GM23248 (cell line): ENCODE data around the gene SLAMF7. TPM values are rescaled to one million over a fixed set of nuclear protein-coding genes. Genes with fewer than 3 reads are reported as not detected.
"Not testable (repeated sequence)": the region's sequence is repeated elsewhere in the genome, so short reads cannot be mapped to it uniquely, and the experiment has no call there.

ENCODE experiments used
- DNase-seq: peaks from one replicate; pipeline ENCODE4 v3.0.0-alpha.2; 2015
- H2AFZ ChIP-seq: fragments of 200-600 bp; sonication (generic); 2 replicates; pipeline ENCODE4 v1.6.1; 2016; ENCODE audit warnings: antibody characterized with exemption
- H3F3A ChIP-seq: fragments of 200-600 bp; sonication (generic); 2 replicates; pipeline ENCODE4 v1.6.1; 2016; ENCODE audit warnings: mild to moderate bottlenecking, antibody characterized with exemption, mixed run types; ENCODE audit not compliant: insufficient read depth
- H3K27ac ChIP-seq: fragments of 200-600 bp; sonication (generic); 2 replicates; pipeline ENCODE4 v1.5.1; 2016; ENCODE audit warnings: mild to moderate bottlenecking
- H3K27me3 ChIP-seq: fragments of 200-600 bp; sonication (generic); replicated peaks from 2 replicates; pipeline ENCODE4 v1.6.1; 2016; ENCODE audit warnings: mild to moderate bottlenecking; ENCODE audit not compliant: insufficient read depth
- H3K36me3 ChIP-seq: fragments of 200-600 bp; sonication (generic); 2 replicates; pipeline ENCODE4 v1.6.1; 2016; ENCODE audit warnings: low read depth, mild to moderate bottlenecking
- H3K4me1 ChIP-seq: fragments of 200-600 bp; sonication (generic); 2 replicates; pipeline ENCODE4 v1.6.1; 2016; ENCODE audit warnings: mild to moderate bottlenecking; ENCODE audit not compliant: insufficient read depth
- H3K4me2 ChIP-seq: fragments of 200-600 bp; sonication (generic); one replicate; pipeline ENCODE4 v1.6.1; 2016; ENCODE audit warnings: mild to moderate bottlenecking; ENCODE audit not compliant: unreplicated experiment
- H3K4me3 ChIP-seq: fragments of 200-600 bp; sonication (generic); 2 replicates; pipeline ENCODE4 v1.5.1; 2016; ENCODE audit warnings: mild to moderate bottlenecking
- H3K79me2 ChIP-seq: fragments of 200-600 bp; sonication (generic); 2 replicates; pipeline ENCODE4 v1.6.1; 2016; ENCODE audit warnings: mild to moderate bottlenecking; ENCODE audit not compliant: insufficient read depth
- H3K9ac ChIP-seq: fragments of 200-600 bp; sonication (generic); 2 replicates; pipeline ENCODE4 v1.6.1; 2016; ENCODE audit warnings: mild to moderate bottlenecking
- H3K9me2 ChIP-seq: fragments of 200-600 bp; sonication (generic); 2 replicates; pipeline ENCODE4 v1.6.1; 2016; ENCODE audit warnings: mixed run types, mild to moderate bottlenecking, moderate library complexity; ENCODE audit not compliant: insufficient read depth
- H3K9me3 ChIP-seq: fragments of 200-600 bp; sonication (generic); one replicate; pipeline ENCODE4 v1.6.1; 2017; ENCODE audit warnings: low read depth
- H4K20me1 ChIP-seq: fragments of 200-600 bp; sonication (generic); 2 replicates; pipeline ENCODE4 v1.6.0; 2016; ENCODE audit not compliant: insufficient read depth
- EZH2 ChIP-seq: fragments of 200-600 bp; sonication (generic); IDR thresholded peaks from 2 replicates; pipeline ENCODE4 v1.6.1; 2018; ENCODE audit warnings: antibody characterized with exemption, mild to moderate bottlenecking; ENCODE audit not compliant: insufficient read depth, poor library complexity, severe bottlenecking
- EZH2phosphoT487 ChIP-seq: fragments of 200-600 bp; sonication (generic); IDR thresholded peaks from 2 replicates; pipeline ENCODE4 v1.6.1; 2018; ENCODE audit warnings: antibody characterized with exemption, moderate library complexity, mild to moderate bottlenecking, low read depth; ENCODE audit not compliant: insufficient read depth
- WGBS, 2 experiments: methylation state at CpG; one replicate each; pipeline ENCODE4 v1.1.6; 2015 to 2017; ENCODE audit warnings: low lambda C conversion rate in 2 of 2, low coverage in 1 of 2; ENCODE audit errors: missing lambda C conversion rate in 2 of 2; 5-methylcytosine and 5-hydroxymethylcytosine counted together
- in situ Hi-C: fragments of 300-500 bp; cut with MboI; formaldehyde crosslinking; loops from 2 replicates; pipeline ENCODE4 v1.15.0; 2020
- polyA plus RNA-seq: library from polyadenylated mRNA; unstranded; fragments of >200 nt; fragmentation: Nextera tagmentation; extraction: Ambion mirVana; gene quantifications from 2 replicates; pipeline ENCODE4 v1.2.1, GENCODE V29; 2016
- total RNA-seq: library from RNA; depleted of rRNA; stranded (reverse); fragments of >200 nt; shearing (Covaris generic); gene quantifications from 2 replicates; pipeline ENCODE4 v1.2.3, GENCODE V29; 2014

Gene SLAMF7
- total and polyA plus RNA-seq, 2 experiments from 2014 or later = not detected

- H3K79me2 ChIP-seq = no peaks in the 10 kb centered on the region
- no peak overlapping the region for H3K9ac ChIP-seq
- in situ Hi-C loops = no loop called here
- DNase-seq = peak; percentile 72
- H3K9me2 ChIP-seq = no peaks in the 10 kb centered on the region
- H3K36me3 ChIP-seq = no peaks in the 10 kb centered on the region
- no peaks in the 10 kb centered on the region for H3F3A ChIP-seq
- H3K27ac ChIP-seq = no peak overlapping the region
- no peak overlapping the region for H3K4me3 ChIP-seq
- no peaks in the 10 kb centered on the region for H3K4me1 ChIP-seq
- peak overlapping the region; percentile 37; the same call in 1 of the 2 replicates for H2AFZ ChIP-seq
- TF ChIP-seq EZH2 = no peak
- TF ChIP-seq EZH2phosphoT487 = no peak
- H4K20me1 ChIP-seq = no peaks in the 10 kb centered on the region
- no peak overlapping the region for H3K4me2 ChIP-seq
- H3K9me3 ChIP-seq = no peaks in the 10 kb centered on the region
- peaks cover 15% of the 10 kb centered on the region for H3K27me3 ChIP-seq
- 4 to 8% methylated on average over 8 of the region's 8 CpGs for WGBS, 2 experiments
These were observed 12.3 kb upstream of the SLAMF7 start for GRCh38 chr1:160726498-160727315.

DNA sequence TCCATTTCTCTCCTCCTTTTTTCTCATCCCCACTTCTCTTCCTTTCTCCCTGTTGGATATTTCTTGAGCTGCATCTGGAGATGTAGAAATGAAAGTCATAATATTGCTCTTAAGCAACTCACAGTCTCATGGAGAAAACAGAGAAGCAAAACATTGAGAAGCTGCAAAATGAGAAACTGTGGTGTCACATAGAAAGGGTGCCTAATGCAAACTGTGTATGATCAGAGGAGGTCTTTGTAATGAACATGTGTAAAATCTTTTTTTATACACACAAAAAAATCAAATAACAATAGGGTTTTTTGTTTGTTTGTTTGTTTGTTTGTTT is 11.8 kb upstream of the SLAMF7 start:
- no peaks in the 10 kb centered on the region for H3K36me3 ChIP-seq
- H3K9me3 ChIP-seq = no peaks in the 10 kb centered on the region
- no peaks in the 10 kb centered on the region for H3F3A ChIP-seq
- peaks cover 12% of the 10 kb centered on the region for H3K27me3 ChIP-seq
- no peak overlapping the region for H3K9ac ChIP-seq
- no peaks in the 10 kb centered on the region for H3K9me2 ChIP-seq
- no peak overlapping the region for H3K4me2 ChIP-seq
- no peak overlapping the region for H3K27ac ChIP-seq
- in situ Hi-C loops = no loop called here
- no peak overlapping the region for H2AFZ ChIP-seq
- H3K4me3 ChIP-seq = no peak overlapping the region
- H3K79me2 ChIP-seq = no peaks in the 10 kb centered on the region
- TF ChIP-seq EZH2 = no peak
- no peak for TF ChIP-seq EZH2phosphoT487
- no peaks in the 10 kb centered on the region for H4K20me1 ChIP-seq
- no peaks in the 10 kb centered on the region for H3K4me1 ChIP-seq
- no peak for DNase-seq

- DNase-seq, H3K36me3 ChIP-seq, H3K4me2 ChIP-seq, H3K79me2 ChIP-seq, H3K4me3 ChIP-seq, H3K9me2 ChIP-seq, H4K20me1 ChIP-seq, H3K4me1 ChIP-seq, H2AFZ ChIP-seq, H3F3A ChIP-seq, H3K27me3 ChIP-seq, in situ Hi-C loops, H3K9ac ChIP-seq, H3K9me3 ChIP-seq, H3K27ac ChIP-seq: not testable (repeated sequence)
- 14 to 21% methylated on average over 2 of the region's 2 CpGs for WGBS, 2 experiments
These were observed 7.5 kb upstream of the SLAMF7 start for GRCh38 chr1:160731564-160731963.

DNA sequence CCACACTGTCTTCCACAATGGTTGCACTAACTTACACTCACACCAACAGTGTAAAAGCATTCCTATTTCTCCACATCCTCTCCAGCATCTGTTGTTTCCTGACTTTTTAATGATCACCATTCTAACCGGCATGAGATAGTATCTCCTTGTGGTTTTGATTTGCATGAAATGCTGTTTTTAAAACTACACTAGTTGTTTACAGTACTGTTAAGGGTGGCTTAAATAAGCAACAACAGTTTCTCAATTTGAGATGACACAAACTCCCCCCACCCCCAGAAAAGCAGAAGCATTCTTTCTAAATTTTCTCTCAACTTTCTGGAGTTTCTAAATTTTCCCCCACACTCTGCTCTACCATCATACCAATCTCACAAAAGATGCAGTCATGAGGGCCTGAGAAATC is 7.1 kb upstream of the SLAMF7 start:
- Histone ChIP-seq H3K4me3 (no peak overlapping the region), H3K9ac (no peak overlapping the region), H3K9me2 (no peaks in the 10 kb centered on the region), H3K4me1 (no peaks in the 10 kb centered on the region), H3K79me2 (no peaks in the 10 kb centered on the region), H3K27me3 (no peaks in the 10 kb centered on the region; the same call in 1 of the 2 replicates), H3F3A (no peaks in the 10 kb centered on the region), H3K4me2 (no peak overlapping the region), H2AFZ (no peak overlapping the region), H3K9me3 (no peaks in the 10 kb centered on the region), H4K20me1 (no peaks in the 10 kb centered on the region), H3K27ac (no peak overlapping the region), H3K36me3 (no peaks in the 10 kb centered on the region)
- no peak for DNase-seq
- 35% methylated on average over 1 of the region's 1 CpG for whole genome bisulfite sequencing, 2 experiments
- TF ChIP-seq EZH2 (no peak), EZH2phosphoT487 (no peak)
- in situ Hi-C loops = no loop called here

- Histone ChIP-seq H3K4me3 (no peak overlapping the region), H3K79me2 (no peaks in the 10 kb centered on the region), H2AFZ (no peak overlapping the region), H4K20me1 (no peaks in the 10 kb centered on the region), H3K36me3 (no peaks in the 10 kb centered on the region), H3K9me2 (no peaks in the 10 kb centered on the region), H3K9me3 (no peaks in the 10 kb centered on the region), H3K4me2 (no peak overlapping the region), H3K4me1 (no peaks in the 10 kb centered on the region), H3K27me3 (no peaks in the 10 kb centered on the region; the same call in 1 of the 2 replicates), H3F3A (no peaks in the 10 kb centered on the region), H3K27ac (no peak overlapping the region), H3K9ac (no peak overlapping the region)
- in situ Hi-C loops = no loop called here
- TF ChIP-seq EZH2phosphoT487 (no peak), EZH2 (no peak)
- no peak for DNase-seq
These were observed 5.1 kb upstream of the SLAMF7 start for GRCh38 chr1:160733898-160734297.
